MV-4-11 (cell line): ENCODE data around the gene ADGRG1.
"Not testable (repeated sequence)": the region's sequence is repeated elsewhere in the genome, so short reads cannot be mapped to it uniquely, and the experiment has no call there.

Source experiments
- DNase-seq: peaks from one replicate; lab custom pipeline; 2025; lab: John Stamatoyannopoulos, UW

The ADGRG1 gene

DNA sequence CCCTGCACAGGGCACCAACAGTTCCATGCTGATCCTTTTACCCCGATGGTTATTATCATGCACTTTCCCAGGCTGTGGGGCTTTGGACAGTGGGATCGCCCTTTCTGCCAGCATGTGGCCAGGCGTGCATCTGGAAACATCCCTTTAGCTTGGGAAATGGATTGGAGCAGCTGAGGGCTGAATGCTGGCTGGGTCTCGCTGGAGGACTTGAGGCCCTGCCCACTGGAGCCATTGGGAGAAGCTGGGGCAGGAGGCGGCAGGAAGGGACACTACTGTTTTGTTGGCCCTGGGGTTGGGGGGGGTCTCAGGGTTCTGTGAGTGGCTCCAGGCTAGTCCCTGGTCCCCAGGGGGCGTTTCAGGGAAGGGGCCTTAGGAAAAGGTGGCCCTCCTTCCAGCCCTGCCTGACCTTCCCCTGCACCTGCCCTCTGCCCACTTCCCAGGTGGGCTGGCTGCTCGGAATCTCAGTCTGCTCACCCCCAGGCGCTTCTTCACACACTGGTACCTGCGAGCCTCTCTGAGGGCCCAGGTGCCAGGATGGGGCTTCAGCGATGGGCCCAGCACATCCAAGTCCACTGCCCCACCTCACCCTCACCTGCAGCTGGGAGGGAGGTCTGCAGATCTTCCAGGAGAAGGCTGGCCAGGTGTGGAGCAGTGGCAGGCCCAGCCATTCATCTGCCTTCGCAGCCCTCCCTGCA is 38.1 kb downstream of the ADGRG1 start:
- no peak for DNase-seq

DNA sequence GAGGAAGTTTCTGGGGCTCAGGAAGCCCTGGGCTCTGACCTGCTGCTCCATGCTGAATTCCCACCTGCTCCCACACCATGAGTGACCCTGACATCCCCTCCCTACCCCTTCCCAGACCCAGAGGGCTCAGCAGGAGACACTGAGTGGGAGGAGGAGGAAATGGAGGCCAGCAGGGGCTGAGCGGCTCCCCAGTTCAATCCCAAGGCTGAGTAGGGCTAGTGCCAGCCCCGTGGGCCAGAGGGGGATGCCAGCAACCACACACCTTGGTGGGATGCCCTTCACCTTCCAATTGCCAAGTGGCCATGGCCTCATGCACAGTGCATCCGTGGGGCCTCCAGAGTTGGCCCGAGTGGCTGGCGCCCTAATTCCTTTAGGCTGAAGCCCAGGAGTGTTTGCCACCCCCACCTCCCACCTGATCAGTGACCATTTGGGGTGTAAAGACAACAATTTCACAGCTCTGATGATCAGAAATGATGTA is 38.7 kb downstream of the ADGRG1 start:
- DNase-seq, result no peak

DNA sequence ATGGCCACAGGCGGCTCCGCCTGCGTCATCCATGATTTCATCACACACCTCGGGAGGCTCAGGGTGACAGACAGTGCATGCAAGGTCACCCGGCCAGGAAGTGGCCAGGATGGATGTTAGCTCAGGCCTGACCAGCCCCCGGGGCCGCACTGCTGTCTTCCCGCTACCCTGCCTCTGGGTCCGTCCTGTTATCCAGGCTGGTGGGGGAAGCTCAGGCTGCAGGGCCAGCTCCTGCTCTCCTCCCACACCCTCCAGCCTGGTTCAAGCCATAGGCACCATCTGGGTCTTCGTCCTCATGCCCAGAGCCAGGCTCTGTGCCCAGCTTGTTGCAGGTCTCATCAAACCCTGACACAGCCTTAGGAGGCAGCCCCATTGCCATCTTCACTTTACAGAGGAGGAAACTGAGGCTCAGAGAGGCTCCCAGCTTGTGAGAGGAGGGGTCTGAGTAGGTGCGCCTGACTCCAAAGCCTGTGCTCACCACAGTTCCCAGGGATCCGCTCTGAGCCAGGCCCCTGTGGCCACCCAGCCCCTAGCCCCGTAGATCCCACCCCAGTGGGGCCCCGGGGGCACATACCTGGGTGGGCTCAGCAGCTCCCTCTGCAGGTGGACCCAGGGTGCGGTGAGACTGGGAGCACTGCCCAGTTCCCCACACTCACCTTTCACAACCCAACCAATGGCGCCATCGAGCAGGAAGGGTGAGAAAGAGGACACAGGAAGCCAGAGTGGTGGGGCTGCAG is 39.3 kb downstream of the ADGRG1 start:
- peak; percentile 83 for DNase-seq

DNA sequence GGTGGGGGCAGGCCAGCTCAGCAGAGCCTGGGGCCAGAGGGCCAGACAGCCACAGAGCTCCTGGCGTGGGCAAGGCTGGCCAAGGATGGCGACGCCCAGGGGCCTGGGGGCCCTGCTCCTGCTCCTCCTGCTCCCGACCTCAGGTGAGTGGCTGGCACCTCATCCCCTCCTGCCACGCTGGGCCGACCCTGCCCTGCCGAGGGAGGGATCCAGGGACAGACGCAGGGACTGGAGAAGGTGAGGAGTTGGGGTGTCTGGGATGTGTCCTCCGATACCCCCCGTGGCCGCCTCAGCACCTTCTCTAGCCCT is 39.8 kb downstream of the ADGRG1 start, which contains the start of gene ADGRG3:
ADGRG3 (plus strand) TSS at position 44 of the 309 bp plus-strand sequence; CDS start at position 86, 42 bp downstream.
- DNase-seq, result no peak

DNA sequence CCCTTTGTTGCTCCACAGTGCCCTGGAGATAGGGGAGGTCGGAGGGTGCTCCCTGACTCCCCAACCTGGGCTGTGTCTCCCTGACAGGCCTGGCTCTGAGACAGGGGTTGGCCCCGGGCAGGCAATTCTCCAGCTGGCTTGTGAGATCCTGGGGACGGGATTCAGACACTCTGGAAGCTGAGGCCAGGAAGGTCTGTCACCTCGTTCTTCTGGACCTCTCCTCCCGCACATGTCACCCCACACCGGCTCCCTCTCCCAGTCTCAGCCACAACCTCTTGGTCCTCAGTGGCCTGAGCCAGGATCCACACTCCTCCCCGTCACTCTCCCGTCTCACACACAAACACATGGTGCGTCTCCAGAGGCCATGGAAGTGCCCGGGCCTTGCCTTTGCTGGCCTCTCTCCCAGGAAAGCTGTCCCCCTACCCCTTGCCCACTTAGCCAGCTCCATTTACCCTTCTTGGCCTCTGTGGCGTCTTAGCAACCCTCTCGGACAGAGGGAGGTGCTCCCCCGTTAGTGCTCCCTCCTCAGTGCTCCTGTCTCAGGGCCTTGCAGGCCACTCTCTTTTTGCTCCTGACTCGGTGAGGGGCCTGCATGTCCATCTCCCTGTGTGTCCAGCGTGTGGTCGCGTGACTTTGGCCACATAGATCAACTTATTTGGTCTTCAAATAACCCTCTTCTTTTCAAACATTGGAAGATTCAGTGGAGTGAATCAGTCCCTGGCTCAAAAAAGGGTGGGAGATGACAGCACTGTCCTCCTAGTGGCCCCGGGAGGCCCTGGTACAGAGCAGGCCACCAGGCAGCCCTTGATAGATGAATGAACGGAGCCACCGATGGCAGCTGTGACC is 40.4 kb downstream of the ADGRG1 start:
- DNase-seq, result no peak

DNA sequence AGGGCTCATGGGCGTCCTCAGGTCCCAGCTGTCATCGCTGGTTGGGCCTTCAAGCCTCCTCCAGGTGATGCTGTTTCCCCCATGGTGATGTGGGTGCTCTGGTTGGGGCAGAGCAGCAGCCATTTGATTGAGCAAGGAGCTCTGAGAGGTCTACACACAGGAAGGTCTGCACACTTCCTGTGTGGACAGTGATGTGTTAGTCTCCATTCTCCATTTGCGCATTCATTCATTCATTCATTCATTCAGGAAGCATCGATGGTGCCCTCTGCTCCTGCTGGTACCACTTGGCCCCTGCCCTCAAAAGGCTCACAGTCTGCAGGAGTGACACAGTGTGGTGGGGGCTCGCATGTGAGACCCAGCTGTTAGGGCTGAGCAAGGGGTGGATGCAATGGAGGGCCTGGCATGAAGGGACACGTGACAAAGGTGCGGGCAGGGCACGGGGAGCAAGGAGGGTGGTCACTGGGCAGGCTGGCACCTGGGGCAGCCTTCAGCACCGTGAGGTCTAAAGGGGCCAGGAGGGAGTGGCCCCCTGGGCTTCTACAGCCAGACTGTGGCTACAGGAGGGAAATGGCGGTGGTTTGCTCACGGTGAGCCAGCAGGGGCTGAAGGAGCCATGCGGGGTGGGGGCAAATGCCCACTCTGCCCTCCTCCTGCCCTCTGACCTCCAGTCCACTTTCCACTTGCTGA is 41.2 kb downstream of the ADGRG1 start:
- DNase-seq, result peak; percentile 17

DNA sequence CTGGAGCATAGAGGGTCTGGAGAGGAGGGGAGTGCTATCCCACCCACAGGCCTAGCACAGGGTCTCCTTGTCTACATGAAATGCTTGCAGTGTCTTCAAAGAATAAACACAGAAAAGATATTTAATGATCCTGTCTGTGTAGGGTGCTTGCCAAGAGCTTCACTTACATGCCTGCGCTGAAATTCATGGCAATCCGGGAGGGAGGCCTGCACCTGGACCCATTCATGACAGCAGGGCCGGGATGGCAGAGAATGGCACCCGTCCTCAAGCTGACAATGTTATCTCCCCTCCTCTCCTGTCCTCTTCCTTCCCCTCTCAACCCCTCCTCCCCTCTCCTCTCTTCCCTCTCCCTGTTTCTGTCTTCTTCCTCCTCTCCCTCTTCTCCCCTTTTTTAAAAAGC is 41.8 kb downstream of the ADGRG1 start:
- DNase-seq, result no peak

DNA sequence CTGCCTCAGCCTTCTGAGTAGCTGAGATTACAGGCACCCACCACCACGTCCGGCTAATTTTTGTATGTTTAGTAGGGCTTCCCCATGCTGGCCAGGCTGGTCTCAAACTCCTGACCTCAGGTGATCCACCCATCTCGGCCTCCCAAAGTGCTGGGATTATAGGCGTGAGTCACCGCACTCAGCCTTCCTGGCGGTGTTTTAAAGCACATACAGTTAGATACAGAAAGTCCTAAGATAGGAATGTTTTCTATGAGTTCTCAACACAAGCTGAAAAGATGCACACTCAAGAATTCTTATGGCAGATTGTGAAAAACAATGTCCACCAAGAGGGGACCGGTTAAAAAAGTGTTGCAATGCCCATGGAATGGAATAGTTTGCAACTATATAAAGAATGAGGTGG is 43.0 kb downstream of the ADGRG1 start:
- DNase-seq, result not testable (repeated sequence)

DNA sequence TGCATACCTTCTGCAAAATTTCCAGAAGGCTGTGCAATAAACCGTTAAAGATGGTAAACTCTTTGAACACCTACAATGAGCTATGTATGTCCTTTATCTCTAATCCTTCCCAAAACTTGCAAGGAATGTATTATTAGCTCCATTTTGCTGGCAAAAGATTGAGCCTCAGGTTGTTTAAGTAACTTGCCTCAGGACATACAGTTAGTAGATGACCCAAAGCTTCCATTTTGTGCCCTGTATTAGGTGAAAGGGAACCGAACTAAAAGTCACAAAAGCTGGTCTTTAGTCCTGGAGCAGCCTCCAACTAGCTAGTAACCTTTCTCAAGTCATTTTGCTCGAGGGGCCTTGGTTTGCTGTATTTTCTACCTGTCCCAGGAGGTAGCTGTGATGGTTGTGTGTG is 44.0 kb downstream of the ADGRG1 start:
- no peak for DNase-seq

DNA sequence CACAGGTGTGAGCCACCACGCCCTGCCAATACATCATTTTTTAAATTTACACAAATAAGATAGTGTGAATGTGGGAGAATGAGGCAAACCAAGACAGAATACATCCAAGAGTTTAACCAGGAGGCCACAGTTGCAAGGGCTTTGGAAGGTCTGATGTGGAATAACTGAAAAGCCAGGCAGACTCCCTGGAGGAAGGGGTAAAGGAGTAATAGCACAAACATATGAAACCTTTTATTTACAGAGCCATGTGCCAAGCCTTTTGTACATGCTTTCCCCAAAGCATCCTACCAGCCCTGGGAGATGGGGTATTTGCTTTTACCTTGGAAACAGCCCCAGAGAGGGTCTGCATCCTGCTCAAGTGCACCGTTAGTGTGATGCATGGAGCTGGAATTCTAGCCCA is 44.4 kb downstream of the ADGRG1 start:
- no peak for DNase-seq

DNA sequence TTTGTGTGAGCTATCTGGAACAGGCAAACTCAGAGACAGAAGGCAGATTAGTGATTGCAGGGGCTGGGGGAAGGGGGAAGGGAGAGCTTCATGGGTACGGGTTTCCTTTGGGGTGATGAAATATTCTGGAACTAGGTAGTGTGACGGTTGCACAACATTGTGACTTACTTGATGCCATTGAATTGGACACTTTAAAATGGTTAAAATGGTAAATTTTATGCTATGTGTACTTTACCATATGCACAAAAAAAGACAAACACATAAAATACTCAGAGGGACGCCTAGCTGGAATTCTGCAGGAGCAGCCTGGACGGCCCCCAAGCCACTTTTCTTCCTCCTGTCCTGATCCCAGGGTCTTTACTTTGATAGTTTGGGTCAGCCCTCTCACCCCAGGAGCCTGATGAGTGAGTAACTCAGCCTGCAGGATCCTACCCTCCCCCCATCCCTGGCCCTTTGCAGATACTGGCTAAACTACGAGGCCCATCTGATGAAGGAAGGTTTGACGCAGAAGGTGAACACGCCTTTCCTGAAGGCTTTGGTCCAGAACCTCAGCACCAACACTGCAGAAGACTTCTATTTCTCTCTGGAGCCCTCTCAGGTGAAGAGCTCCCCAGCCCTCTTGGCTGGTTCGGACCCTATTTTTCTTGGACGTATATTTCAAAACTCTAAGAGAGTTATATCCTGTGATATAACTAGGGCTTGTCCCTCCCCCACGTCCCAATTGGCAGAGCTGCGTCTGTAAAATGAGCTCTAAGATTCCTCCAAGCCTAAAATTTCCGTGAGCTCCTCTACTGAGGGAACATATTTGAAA is 47.5 kb downstream of the ADGRG1 start:
- peak; percentile 78 for DNase-seq

DNA sequence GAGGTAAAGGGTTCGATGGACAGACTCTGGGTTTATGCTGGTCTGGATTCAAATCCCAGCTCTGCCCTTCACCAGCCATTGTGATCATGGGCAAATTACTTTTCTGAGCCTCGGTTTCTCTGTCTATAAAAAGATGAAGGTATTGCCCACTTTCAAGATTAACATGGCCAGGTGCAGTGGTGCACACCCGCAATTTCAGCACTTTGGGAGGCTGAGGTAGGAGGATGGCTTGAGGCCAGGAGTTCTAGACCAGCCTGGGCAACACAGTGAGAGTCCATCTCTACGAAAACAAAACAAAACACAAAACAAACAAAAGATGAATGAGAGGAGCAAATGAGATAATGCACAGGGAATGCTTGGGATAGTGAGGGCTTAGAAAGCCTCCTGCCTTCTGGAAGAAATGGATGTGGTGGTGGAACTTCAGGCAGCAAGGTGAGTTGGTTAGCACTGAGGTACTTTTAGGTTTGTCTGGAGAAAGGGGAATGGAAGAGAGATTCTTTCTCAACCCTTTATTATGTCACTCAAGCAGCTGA is 48.2 kb downstream of the ADGRG1 start:
- no peak for DNase-seq

DNA sequence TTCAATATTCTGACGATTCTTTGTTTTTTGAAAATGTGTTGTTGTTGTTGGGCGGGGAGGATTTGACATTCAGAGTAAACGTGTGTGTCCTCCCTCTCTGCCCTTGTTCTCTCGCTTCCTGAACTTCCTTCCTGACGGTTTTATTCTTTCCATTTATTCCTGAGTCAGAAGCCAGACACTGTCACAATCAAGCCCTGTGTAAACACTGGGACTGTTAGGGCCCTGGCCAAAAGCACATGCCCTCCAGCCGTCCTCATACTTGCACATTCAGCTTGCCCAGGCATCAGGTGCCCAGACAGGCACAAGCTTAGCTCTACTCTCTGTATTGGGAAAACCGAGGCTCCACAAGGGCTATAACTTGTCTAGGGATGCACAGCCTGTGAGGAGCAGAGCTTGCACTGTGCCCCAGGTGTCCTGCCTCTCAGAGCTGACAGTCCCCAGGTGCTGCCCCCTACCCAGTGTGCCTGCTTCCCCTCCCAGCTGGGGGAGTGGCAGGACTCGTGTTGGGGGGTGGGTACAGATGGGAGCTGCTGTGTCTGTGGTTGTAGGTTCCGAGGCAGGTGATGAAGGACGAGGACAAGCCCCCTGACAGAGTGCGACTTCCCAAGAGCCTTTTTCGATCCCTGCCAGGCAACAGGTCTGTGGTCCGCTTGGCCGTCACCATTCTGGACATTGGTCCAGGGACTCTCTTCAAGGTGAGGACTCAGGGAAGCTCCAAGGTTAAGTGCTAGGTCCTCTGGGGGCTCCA is 49.4 kb downstream of the ADGRG1 start:
- DNase-seq, result no peak

DNA sequence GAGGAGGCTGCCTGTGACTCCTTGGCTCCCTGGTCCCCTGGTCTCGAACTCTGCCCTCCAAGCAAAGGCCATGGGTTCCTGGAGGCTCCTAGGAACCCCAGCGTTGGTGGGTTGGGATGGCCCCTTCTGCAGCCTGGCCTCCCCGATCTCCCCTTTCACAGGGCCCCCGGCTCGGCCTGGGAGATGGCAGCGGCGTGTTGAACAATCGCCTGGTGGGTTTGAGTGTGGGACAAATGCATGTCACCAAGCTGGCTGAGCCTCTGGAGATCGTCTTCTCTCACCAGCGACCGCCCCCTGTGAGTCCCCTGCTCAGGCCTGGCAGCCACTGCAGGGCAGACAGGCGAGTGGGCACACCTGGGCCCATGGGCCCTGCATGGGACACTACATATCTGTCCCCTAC is 50.6 kb downstream of the ADGRG1 start:
- DNase-seq, result no peak

DNA sequence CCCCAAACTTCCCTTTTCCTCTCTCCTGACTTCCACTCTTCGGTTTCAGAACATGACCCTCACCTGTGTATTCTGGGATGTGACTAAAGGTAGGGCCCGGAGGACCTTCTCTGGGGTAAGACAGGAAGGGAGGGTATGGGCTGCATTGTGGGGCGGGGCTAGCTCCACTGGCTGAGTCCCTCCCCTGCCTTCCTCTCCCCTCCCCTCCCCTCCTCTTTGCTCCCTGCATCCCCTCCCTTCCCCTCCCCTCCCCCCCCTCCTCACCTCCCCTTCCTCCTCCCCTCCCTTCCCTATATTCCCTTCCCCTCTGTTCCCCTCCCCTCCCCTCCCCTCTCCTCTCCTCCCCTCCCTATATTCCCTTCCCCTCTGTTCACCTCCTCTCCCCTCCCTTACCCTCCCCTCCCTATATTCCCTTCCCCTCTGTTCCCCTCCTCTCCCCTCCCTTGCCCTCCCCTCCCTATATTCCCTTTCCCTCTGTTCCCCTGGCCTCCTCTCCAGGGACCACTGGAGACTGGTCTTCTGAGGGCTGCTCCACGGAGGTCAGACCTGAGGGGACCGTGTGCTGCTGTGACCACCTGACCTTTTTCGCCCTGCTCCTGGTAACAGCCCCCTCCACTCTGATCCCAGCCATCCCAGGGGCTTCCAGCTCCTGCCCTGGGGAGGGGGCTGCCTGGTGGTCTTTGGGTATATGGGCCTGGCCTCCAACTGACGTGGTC is 51.5 kb downstream of the ADGRG1 start:
- no peak for DNase-seq

DNA sequence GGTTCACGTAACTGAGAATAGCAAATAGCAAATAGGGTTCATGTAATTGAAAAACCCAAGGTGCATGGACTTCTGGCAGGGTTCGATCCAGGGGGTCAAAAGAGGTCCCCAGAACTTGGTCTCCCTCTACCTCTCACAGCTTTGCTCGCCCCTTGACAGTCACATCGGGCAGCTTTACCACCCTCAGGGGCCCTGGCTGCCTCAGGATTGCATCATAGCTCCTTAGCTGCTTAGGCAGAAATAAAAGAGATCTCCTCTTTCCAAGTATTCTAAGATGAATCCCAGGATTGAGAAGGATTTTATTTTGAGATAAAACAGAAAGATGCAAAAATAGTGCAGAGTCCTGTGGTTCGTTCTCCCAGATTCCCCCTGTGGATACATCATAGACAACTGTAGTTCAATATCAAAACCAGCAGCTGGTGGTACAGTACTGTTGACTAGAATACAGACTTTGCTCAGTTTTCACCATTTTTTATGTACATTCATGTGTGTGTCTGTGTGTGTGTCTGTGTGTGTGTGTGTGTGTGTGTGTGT is 52.5 kb downstream of the ADGRG1 start:
- DNase-seq, result peak; percentile 38

DNA sequence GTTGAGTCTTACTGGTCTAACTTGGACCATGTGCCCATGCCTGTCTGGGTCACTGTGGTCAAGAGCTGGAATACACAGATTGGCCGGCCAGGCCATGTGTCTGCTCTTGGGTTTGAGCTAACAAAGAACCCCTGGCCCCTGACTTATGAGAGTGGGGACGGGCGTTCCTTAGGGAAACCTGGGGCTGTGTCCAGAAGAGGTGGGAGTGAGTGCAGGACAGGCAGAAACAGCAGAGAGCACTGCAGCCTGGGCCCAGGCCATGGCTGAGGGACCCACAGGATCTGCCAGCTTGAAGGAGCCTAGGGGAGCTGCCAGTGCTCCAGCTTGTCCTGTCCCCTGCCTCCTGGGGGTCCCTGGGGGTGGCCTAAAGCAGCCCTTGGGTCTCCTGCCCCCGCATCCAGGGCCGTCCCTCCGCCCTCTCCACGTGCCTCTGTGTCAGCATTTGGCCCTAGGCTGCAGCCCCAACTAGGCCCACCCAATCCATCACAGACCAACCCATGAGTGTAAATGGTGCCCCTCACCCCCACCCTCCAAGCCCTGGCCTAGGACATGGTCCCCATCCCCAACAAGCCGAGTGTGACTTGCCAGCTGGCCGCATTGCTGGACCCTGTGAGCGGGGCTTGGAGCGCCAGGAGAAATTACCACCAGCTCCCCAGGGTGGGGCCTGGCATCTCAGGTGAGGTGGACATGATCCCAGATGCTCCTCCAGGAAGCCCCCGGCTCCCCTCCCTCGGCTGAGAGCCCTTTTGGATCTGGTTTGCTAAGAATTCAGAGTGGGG is 53.7 kb downstream of the ADGRG1 start:
- no peak for DNase-seq

DNA sequence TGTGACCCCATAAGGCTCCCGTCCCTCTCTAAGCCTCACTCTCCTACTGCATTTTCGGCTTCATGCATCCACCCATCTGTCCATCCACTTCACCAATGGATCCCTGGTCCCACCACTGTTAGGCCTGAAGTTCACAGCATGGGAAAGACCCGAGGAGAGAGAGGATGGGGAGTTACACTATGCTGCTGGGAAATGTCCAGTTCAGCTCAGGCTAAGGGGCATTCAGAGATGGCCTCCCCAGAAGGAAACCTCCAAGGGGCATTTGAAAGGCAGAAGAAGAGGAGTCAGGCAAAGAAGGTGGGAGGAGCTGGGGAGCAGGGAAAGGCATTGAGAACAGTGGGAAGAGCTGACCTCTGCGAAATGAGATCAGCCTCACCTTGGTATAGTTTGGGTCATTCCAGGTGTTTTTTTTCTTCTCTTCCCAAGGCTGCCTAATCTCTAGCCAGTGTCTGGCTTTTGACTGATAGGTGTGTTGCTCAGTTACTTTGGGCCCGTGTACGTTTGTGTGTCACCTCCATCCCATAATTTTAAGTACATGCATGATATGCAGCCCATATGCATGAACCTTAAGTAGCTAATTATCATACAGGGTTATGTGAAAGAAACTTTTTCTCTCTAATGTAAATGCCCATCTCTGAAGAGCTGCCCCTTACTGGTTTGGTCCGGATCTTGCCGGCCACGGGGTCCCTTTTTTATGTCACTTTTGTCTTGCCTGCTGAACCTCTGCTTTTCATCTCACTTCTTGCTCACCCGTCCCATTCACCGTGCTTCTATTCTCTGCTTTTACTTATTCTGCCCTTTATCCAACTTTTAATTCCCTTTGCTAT is 54.6 kb downstream of the ADGRG1 start:
- DNase-seq, result no peak
